ENCODE results near the gene LRRFIP1.

Gene LRRFIP1

GRCh38 chr2:237692601-237693290 is 65.4 kb downstream of the LRRFIP1 start:
- intact Hi-C loops (cut with DNase I): no loop called here
- DNase-seq: peak in 1 of 42 donors; percentile 38

DNA sequence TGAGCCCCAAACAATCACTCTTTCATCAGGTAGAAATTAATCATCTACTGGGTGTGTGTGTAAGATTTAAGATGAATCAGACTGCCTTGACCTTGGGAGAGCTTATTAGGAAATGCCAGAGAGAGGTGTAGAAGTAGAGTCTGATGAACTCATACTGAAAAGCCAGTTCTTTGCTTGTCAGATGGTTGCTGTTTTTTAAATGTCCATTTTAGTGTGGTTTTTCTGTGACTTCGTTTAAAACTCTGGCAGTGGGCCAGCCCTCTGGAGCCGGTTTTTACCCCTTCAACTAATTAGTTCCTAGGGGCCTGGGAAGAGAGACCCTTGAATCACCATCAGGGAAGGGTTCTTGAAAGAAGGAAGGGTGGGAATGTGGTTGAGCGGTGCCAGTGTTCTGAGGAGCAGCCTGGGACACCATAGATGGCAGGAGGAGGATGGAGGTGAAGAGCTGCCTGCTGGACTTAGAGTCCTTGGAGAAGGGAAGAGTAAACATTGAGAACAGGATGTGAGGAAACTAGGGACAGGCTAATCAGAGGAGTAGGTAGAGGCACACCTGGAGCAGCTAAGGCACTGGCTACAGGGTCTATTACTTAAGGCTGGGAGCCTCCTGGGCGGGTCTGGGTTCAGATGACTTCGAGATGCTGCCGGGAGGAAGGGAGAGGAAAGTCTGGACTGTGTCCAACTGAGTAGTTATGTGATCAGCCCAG is 66.1 kb downstream of the LRRFIP1 start:
- intact Hi-C loops (cut with DNase I): no loop called here
- DNase-seq: peak in 1 of 42 donors; percentile 29

GRCh38 chr2:237694415-237695194 is 67.2 kb downstream of the LRRFIP1 start:
- DNase-seq: peak in 2 of 42 donors; percentile 23 to 34
- intact Hi-C loops (cut with DNase I): no loop called here

DNA sequence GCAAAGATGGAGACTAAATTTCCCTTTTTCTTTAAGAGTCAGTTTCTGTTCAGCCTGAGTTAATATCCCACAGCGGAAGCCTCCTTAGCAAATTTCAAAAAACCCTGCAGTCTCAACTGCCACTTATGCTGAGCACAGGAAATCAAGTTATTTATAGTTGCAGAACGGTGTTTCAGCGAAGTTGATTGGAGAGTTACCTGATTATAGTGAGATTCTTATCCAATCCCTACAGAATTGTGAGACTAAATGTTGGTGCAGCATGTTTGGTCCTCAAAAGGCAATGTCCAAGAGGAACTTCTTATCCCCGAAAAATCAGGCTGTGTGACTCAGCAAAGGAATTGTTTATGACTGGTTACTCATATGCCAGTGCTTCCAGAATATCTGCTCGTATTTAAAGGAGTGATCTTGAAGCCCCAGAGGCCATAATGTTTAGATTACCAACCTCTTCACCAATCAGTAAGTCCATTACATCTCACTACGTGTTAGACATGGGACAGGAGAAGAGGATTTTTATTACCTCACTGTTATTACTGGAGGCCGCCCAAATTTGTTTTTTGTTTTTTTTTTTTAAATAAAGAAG is 67.9 kb downstream of the LRRFIP1 start:
- DNase-seq: no peak

GRCh38 chr2:237696461-237696860 is 69.1 kb downstream of the LRRFIP1 start:
- peak in 2 of 42 donors; percentile 30 to 31 for DNase-seq
- intact Hi-C loops (cut with DNase I): no loop called here

More for the DNA sequence above, 67.9 kb downstream of the LRRFIP1 start:
- intact Hi-C loops (cut with DNase I): no loop called here

DNA sequence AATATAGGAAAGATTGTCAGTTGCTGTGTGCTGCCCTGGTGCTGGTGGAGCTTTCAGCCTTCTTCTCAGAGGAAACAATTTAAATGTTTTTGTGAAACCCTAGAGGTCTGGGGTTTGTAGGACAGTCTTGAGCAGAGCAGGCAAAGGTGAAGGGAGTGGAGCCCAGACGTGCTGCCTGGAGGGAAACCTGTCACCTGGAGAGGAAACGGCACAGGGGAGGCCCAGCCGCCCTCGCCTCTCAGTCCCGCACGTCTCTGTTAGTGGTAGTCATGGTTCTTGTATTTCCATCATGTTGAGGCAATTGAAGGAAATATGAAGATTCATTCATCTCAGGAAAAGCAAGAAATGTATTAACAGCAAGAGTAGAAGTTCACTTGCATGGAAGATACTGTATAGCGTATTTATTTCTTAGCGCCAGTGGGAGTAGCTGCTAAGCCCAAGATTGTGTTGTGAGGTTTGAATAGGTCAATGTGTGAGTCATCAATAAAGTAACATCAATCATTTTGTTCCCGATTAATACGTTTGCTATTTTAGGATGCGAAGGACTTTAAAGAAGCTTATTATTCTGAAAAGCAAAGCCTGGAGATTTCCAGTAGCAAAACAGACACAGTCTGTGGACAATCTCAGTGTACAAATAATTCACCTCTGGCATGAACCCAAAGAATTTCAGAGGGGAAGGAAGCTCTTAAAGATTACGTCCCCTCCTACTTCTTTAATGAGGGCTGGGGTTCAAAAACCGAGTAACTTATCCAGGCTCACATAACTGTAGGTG is 70.4 kb downstream of the LRRFIP1 start:
- intact Hi-C loops (cut with DNase I): no loop called here
- DNase-seq: peak in 2 of 42 donors; percentile 35 to 38

DNA sequence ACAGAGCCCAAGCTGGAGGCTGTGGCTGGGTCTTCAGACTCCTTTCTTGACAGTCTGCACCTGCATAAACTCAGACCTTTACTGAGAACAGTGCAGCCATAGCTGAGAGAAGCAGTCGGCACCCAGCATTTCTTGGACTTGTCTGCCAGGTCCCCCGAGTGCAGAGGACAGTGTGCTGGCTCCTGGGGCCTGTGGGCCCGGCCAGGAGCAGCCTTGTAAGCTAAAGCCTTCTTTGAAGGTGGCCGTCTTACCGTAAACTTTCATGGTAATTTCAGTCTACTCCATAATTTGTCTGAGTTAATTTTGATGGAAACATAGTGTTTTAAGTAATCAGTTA is 70.9 kb downstream of the LRRFIP1 start:
- intact Hi-C loops (cut with DNase I): no loop called here
- DNase-seq: peak in 2 of 42 donors; percentile 5 to 31

GRCh38 chr2:237699870-237700511 is 72.6 kb downstream of the LRRFIP1 start:
- peak in 2 of 42 donors; percentile 32 to 35 for DNase-seq
- intact Hi-C loops (cut with DNase I): no loop called here

GRCh38 chr2:237700512-237701032 is 73.2 kb downstream of the LRRFIP1 start:
- peak in 3 of 42 donors; percentile 24 to 47 (median 38) for DNase-seq
- intact Hi-C loops (cut with DNase I): no loop called here

GRCh38 chr2:237701033-237701858 is 73.9 kb downstream of the LRRFIP1 start:
- intact Hi-C loops (cut with DNase I): no loop called here
- DNase-seq: peak in 2 of 42 donors; percentile 30

DNA sequence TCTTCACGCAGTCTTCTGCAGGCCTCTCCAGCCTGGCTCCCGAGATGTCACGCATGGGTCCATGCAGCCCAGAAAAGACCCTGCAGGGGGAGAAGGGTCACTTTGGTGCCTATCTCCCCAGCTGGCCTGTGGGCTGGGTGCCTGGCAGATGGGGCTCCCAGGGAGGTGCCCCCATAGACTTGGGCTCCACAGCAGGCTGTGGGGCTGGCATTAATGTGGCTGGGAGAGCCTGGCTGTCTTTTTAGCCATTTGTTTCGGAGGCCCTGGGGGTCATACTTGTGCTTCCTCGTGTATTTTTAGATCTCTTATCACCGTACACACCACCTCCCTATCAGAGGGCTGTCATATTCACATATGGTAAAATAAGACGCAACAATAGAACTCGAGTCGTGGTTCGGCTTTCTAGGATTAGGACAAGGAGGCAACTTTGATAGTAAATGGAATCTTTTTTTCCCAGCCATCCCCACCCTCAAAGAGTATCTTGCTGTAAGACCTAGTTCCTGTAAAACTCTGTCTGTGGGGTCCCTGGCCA is 74.5 kb downstream of the LRRFIP1 start:
- DNase-seq: peak in 2 of 42 donors; percentile 26 to 31
- intact Hi-C loops (cut with DNase I): no loop called here

DNA sequence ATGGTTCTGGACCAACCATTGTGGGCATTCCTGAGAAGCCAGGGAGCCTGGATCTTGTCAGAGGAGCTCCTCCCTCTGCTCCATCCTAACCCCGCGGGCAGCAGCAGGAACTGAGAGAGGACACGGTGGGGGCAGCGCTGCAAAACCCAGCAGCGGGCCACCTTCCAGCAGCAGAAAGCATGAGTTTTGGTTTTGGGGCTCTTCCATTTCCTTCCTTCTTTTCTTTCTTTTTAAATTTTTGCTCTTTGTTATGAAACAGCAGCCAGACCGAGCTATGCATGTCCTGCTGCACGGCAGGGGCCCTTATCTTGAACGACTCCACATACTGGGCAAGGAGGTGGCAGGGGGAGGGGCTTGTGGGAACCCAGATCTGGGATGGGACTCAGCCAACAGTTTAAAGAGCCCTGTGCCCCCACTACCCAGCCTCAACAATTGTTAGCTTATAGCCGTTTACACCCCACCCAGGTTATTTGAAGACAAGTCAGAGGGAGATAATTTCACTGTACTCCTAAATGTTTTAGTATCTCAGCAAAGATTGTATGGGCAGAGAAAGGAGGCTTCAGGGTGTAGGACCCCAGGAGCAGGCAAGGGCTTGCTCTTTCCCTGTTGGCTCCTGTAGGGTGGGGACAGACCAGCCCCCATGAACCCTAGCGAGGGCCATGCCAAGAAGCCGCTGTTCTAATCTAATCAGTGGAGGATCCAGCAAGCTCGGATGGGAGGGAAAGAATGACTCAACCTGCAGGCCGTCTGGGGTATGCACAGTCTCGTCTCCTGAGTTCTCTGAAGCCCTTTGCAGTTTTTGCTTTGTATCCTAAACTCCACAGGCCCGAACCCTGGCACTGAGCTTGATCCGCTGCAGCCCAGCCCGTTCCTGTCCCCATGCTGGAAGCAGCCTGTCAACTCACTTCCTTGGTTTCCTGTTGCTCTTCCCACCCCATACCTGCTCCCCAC is 75.3 kb downstream of the LRRFIP1 start:
- intact Hi-C loops (cut with DNase I): no loop called here

GRCh38 chr2:237704501-237705434 is 77.4 kb downstream of the LRRFIP1 start:
- intact Hi-C loops (cut with DNase I): no loop called here
- DNase-seq: peak in 3 of 42 donors; percentile 2 to 19 (median 12)

More for the DNA sequence above, 75.3 kb downstream of the LRRFIP1 start:
- DNase-seq: peak in 15 of 42 donors; percentile 20 to 60 (median 42)

- intact Hi-C loops (cut with DNase I): no loop called here
Observed at GRCh38 chr2:237706257-237706656, 78.9 kb downstream of the LRRFIP1 start.

DNA sequence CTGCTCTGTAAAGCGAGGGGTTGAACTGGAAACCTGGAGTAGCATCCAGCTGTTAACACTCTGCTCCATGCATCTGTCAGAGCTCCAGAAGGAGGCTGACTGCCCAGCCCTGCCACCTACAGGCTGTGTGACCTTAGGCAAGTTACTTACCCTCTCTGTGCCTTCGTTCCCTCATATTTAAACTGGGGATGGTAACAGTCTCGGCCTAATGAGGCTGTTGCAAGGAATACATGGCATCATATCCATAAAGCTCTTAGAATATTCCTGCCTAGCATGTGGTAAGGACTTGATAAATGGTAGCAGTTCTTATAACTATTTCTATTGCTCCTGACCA is 80.6 kb downstream of the LRRFIP1 start:
- intact Hi-C loops (cut with DNase I): no loop called here
- no peak for DNase-seq

More at GRCh38 chr2:237706257-237706656, 78.9 kb downstream of the LRRFIP1 start:
- peak in 2 of 42 donors; percentile 9 to 19 for DNase-seq
